Right atrium auricular region (tissue), 2 donors: ENCODE data around the gene RAB3D. TPM values are rescaled to one million over a fixed set of nuclear protein-coding genes. Genes with fewer than 3 reads are reported as not detected.
A peak's percentile ranks its signal among the peaks of the same experiment; 100 is the strongest.

Experiments
- DNase-seq: peaks from one replicate; pipeline ENCODE4 v3.0.0-alpha.2; 2019; ENCODE audit warnings: low spot score
- H3K27ac ChIP-seq, 2 donors: fragments of 200-600 bp; sonication (generic); 1 replicate in 1 of 2; 2 replicates in 1 of 2; pipeline ENCODE4 v1.5.1; 2016 to 2019
- H3K27me3 ChIP-seq, 2 donors: fragments of 200-600 bp; sonication (generic); one replicate each; pipeline versions ENCODE4 v1.5.1 to v1.6.0; 2017 to 2019
- H3K36me3 ChIP-seq: fragments of 200-600 bp; sonication (generic); one replicate; pipeline ENCODE4 v1.5.1; 2016
- H3K4me1 ChIP-seq, 2 donors: fragments of 200-600 bp; sonication (generic); one replicate each; pipeline versions ENCODE4 v1.5.1 to v1.6.0; 2017 to 2019
- H3K4me3 ChIP-seq, 2 donors: fragments of 200-600 bp; sonication (generic); 1 replicate in 1 of 2; 2 replicates in 1 of 2; pipeline ENCODE4 v1.5.1; 2017 to 2019; ENCODE audit warnings: mild to moderate bottlenecking in 1 of 2, moderate library complexity in 1 of 2
- H3K9me3 ChIP-seq, 2 donors: fragments of 200-600 bp; sonication (generic); one replicate each; pipeline ENCODE4 v1.5.1; 2019
- CTCF ChIP-seq, 2 donors: fragments of 200-600 bp; sonication (generic); IDR thresholded peaks; one replicate each; pipeline ENCODE4 v1.5.1; 2019; ENCODE audit warnings: antibody characterized with exemption in 2 of 2
- total RNA-seq, 2 donors: library from RNA; depleted of rRNA; stranded (reverse); fragments of >200 nt; gene quantifications; one replicate each; pipeline ENCODE4 v1.1.0, GENCODE V29; 2016

The RAB3D gene
- 10 to 100 TPM in 1 of 2 donors, 1 to 10 TPM in 1; 6.5 to 11.1 TPM for total RNA-seq

DNA sequence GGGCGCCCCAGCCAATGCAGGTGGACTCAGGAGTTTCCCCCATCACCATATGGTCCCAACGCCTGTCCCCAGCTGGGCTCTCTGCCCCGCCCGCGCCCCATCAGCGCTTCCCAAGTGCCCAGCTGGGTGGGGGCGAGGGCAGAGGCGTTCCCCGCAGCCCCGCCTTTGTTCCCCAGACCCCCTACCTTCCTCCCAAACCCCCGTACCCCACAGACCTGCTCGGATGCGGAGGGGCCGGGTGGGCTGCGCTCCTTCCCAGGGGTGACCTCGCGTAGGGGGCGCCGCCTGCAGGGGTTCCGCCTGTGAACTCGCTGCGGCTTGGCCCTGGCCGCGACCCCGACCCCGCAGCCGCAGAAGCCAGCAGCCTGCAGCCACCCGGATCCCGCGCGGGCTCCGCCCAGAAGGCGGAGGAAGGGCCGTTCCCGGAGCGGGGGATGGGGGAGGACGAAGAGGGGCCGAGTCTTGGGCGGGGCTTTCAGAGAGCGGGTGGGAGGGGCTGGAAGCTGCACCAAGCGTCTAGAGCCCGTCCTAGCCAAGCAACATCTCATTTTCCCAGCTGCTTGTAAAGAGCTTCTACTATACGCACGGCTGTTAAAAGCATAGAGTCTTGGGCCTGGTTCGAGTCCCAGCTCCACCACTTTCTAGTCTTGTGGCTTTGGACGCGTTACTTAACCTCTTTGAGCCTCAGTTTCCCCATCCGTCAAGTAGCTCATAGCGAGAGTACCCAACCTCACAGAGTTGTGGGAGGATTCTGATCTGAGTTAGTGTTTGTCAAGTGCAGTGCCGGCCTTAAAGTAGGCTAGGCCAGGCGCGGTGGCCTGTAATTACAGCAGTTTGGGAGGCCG is at the start of gene RAB3D:
Gene RAB3D, minus strand, starts transcription at position 404 of the 845 bp plus-strand sequence. CDS start 2,258 bp downstream, outside the sequence.
- TF ChIP-seq CTCF (IDR thresholded peaks at IDR 0.05): no peak
- peaks cover 11% of the 10 kb centered on the region for H3K36me3 ChIP-seq
- no peaks in the 10 kb centered on the region for H3K27me3 ChIP-seq
- peaks cover 0 to 24% of the 10 kb centered on the region in 2 donors for H3K4me1 ChIP-seq
- DNase-seq: peak; percentile 91
- peak within 1 kb of the TSS; percentile 82 to 88 for H3K27ac ChIP-seq
- peak within 1 kb of the TSS; percentile 62 to 77 for H3K4me3 ChIP-seq
- H3K9me3 ChIP-seq: no peaks in the 10 kb centered on the region

DNA sequence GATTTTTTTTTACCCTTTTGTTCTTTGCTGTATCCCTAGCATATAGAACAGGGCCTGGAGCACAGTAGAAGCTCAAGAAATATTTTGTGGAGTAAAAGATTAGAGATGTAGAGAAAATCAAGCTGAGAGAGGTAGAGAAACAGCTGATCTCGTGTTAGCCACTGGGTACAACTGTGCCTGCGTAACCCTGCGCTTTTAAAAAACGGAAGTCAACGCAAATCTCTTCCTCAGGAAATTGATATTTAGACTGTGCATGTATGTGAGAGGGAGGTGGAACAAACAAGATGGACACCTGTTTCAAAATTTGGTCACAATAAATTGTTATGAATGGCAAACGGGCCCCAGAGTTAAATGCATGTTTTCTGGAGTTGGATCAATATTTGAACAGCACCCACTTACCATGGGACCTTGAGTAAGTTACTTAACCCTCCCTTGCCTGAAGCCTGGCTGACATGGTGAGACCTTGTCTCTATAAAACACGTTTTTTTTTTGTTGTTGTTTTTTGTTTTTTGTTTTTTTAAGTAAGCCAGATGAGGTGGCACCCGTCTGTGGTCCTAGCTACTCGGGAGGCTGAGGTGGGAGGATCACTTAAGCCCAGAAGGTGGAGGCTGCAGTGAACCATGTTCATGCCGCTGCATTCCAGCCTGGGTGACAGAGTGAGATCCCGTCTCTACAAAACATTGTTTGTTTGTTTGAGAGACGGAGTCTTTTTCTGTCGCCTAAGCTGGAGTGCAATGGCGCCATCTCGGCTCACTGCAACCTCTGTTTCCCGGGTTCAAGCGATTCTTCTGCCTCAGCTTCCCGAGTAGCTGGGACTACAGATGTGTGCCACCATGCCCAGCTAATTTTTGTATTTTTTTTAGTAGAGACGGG is 47.9 kb upstream of the RAB3D start:
- no peaks in the 10 kb centered on the region for H3K36me3 ChIP-seq
- no peak for TF ChIP-seq CTCF (IDR thresholded peaks at IDR 0.05)
- H3K4me1 ChIP-seq: peaks cover 0 to 21% of the 10 kb centered on the region in 2 donors
- DNase-seq: no peak
- H3K4me3 ChIP-seq: no peak overlapping the region
- no peak overlapping the region for H3K27ac ChIP-seq
- peaks cover 0 to 11% of the 10 kb centered on the region in 2 donors for H3K9me3 ChIP-seq
- no peaks in the 10 kb centered on the region for H3K27me3 ChIP-seq

- Histone ChIP-seq H3K27ac (no peak overlapping the region), H3K27me3 (no peaks in the 10 kb centered on the region), H3K9me3 (no peaks in the 10 kb centered on the region), H3K4me3 (no peak overlapping the region), H3K4me1 (peaks cover 0 to 29% of the 10 kb centered on the region in 2 donors), H3K36me3 (no peaks in the 10 kb centered on the region)
- DNase-seq: no peak
- no peak for TF ChIP-seq CTCF (IDR thresholded peaks at IDR 0.05)
These were observed 45.3 kb upstream of the RAB3D start for GRCh38 chr19:11384778-11385129.

GRCh38 chr19:11383706-11384048 is 44.2 kb upstream of the RAB3D start:
- Histone ChIP-seq H3K36me3 (no peaks in the 10 kb centered on the region), H3K9me3 (no peaks in the 10 kb centered on the region), H3K4me1 (peaks cover 0 to 31% of the 10 kb centered on the region in 2 donors), H3K27me3 (no peaks in the 10 kb centered on the region), H3K27ac (peak overlapping the region; percentile 71 to 77), H3K4me3 (peak overlapping the region; percentile 48 to 56)
- TF ChIP-seq CTCF (IDR thresholded peaks at IDR 0.05): no peak
- DNase-seq: no peak

DNA sequence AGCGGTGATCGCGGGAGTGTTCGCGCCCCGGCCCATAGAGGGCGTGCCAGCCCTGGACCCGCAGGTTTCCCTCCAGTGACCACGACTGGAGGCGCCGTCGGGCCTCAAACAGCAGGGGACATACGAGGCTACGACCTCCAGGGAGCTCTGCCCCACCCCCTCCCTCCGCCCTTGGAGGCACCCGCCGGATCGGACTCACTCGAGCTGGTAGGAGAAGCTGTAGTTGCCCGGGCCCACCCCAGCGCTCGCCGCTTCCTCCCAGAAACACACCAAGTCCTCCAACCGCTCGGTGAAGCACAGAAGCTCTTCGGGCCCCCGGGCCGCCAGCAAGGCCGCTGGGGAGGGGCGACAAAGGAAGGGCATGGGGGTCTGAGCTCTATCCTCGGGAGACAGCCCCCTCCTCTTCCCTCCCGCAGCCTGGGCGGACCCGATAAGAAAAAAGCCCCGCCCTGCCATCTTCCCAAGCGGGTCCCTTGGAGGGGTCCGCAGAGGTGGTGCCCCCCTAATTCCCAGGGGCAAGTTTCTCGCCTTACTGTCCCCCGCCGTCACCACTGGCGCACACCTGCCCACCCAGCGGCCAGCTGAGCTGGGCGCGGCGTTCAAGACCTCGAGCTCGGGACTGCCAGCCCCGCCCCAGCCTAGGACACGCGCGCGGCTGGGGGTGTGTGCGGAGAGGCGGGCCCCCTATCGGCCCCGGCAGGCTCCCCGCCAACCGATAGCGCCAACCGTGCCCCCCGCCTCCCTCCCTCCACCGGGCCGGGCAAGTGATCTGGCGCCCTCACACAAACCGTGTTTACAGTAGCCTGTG is 43.6 kb upstream of the RAB3D start:
- Histone ChIP-seq H3K9me3 (no peaks in the 10 kb centered on the region), H3K36me3 (no peaks in the 10 kb centered on the region), H3K4me1 (peaks cover 0 to 37% of the 10 kb centered on the region in 2 donors), H3K27ac (peak overlapping the region; percentile 71 to 77), H3K4me3 (peak overlapping the region; percentile 48 to 56), H3K27me3 (no peaks in the 10 kb centered on the region)
- TF ChIP-seq CTCF (IDR thresholded peaks at IDR 0.05): peak; percentile 46 to 77
- no peak for DNase-seq
